ENCODE results near the gene GTF2H2C.
"Not testable (repeated sequence)": the region's sequence is repeated elsewhere in the genome, so short reads cannot be mapped to it uniquely, and the experiment has no call there.

GTF2H2C gene

GRCh38 chr5:69559908-69560330 is at the start of gene GTF2H2C:
Gene GTF2H2C (plus strand): TSS chr5:69560191. CDS start chr5:69565133, 4,942 bp downstream.
- in situ Hi-C loops (cut with HindIII; ENCODE audit: low pct_ligation_motif_present, low pct_unique_long_range_greater_than_20kb, low sequenced_read_pairs): not testable (repeated sequence)
- peak; percentile 75 for DNase-seq

- DNase-seq: no peak
- in situ Hi-C loops (cut with HindIII; ENCODE audit: low pct_ligation_motif_present, low pct_unique_long_range_greater_than_20kb, low sequenced_read_pairs): no loop called here
Measured at GRCh38 chr5:69510694-69511093, 49.3 kb upstream of the GTF2H2C start.

- no peak for DNase-seq
- in situ Hi-C loops (cut with HindIII; ENCODE audit: low pct_ligation_motif_present, low pct_unique_long_range_greater_than_20kb, low sequenced_read_pairs): no loop called here
Measured at GRCh38 chr5:69512740-69513260, 47.2 kb upstream of the GTF2H2C start.

GRCh38 chr5:69515570-69515969 is 44.4 kb upstream of the GTF2H2C start:
- in situ Hi-C loops (cut with HindIII; ENCODE audit: low pct_ligation_motif_present, low pct_unique_long_range_greater_than_20kb, low sequenced_read_pairs): not testable (repeated sequence)

GRCh38 chr5:69516769-69517168 is 43.2 kb upstream of the GTF2H2C start:
- in situ Hi-C loops (cut with HindIII; ENCODE audit: low pct_ligation_motif_present, low pct_unique_long_range_greater_than_20kb, low sequenced_read_pairs): no loop called here
- peak; percentile 3 for DNase-seq

More at GRCh38 chr5:69515570-69515969, 44.4 kb upstream of the GTF2H2C start:
- DNase-seq: not testable (repeated sequence)

GRCh38 chr5:69517763-69518212 is 42.2 kb upstream of the GTF2H2C start:
- in situ Hi-C loops (cut with HindIII; ENCODE audit: low pct_ligation_motif_present, low pct_unique_long_range_greater_than_20kb, low sequenced_read_pairs): no loop called here
- DNase-seq: no peak

- no peak for DNase-seq
- in situ Hi-C loops (cut with HindIII; ENCODE audit: low pct_ligation_motif_present, low pct_unique_long_range_greater_than_20kb, low sequenced_read_pairs): no loop called here
Measured at GRCh38 chr5:69519285-69519684, 40.7 kb upstream of the GTF2H2C start.

- in situ Hi-C loops (cut with HindIII; ENCODE audit: low pct_ligation_motif_present, low pct_unique_long_range_greater_than_20kb, low sequenced_read_pairs): no loop called here
- no peak for DNase-seq
Measured at GRCh38 chr5:69522035-69522434, 38.0 kb upstream of the GTF2H2C start.

GRCh38 chr5:69525490-69525889 is 34.5 kb upstream of the GTF2H2C start:
- in situ Hi-C loops (cut with HindIII; ENCODE audit: low pct_ligation_motif_present, low pct_unique_long_range_greater_than_20kb, low sequenced_read_pairs): no loop called here
- DNase-seq: no peak

- DNase-seq: no peak
- in situ Hi-C loops (cut with HindIII; ENCODE audit: low pct_ligation_motif_present, low pct_unique_long_range_greater_than_20kb, low sequenced_read_pairs): no loop called here
Measured at GRCh38 chr5:69526660-69527059, 33.3 kb upstream of the GTF2H2C start.

- in situ Hi-C loops (cut with HindIII; ENCODE audit: low pct_ligation_motif_present, low pct_unique_long_range_greater_than_20kb, low sequenced_read_pairs): no loop called here
- DNase-seq: no peak
Measured at GRCh38 chr5:69527128-69527770, 32.7 kb upstream of the GTF2H2C start.

GRCh38 chr5:69528035-69528434 is 32.0 kb upstream of the GTF2H2C start:
- in situ Hi-C loops (cut with HindIII; ENCODE audit: low pct_ligation_motif_present, low pct_unique_long_range_greater_than_20kb, low sequenced_read_pairs): no loop called here
- DNase-seq: no peak

- no peak for DNase-seq
- in situ Hi-C loops (cut with HindIII; ENCODE audit: low pct_ligation_motif_present, low pct_unique_long_range_greater_than_20kb, low sequenced_read_pairs): no loop called here
Measured at GRCh38 chr5:69528609-69529008, 31.4 kb upstream of the GTF2H2C start.

GRCh38 chr5:69530561-69531405 is 29.2 kb upstream of the GTF2H2C start:
- DNase-seq: no peak
- in situ Hi-C loops (cut with HindIII; ENCODE audit: low pct_ligation_motif_present, low pct_unique_long_range_greater_than_20kb, low sequenced_read_pairs): no loop called here

- in situ Hi-C loops (cut with HindIII; ENCODE audit: low pct_ligation_motif_present, low pct_unique_long_range_greater_than_20kb, low sequenced_read_pairs): no loop called here
- no peak for DNase-seq
Measured at GRCh38 chr5:69531406-69531801, 28.6 kb upstream of the GTF2H2C start.

GRCh38 chr5:69537911-69538310 is 22.1 kb upstream of the GTF2H2C start:
- in situ Hi-C loops (cut with HindIII; ENCODE audit: low pct_ligation_motif_present, low pct_unique_long_range_greater_than_20kb, low sequenced_read_pairs); DNase-seq: not testable (repeated sequence)

- in situ Hi-C loops (cut with HindIII; ENCODE audit: low pct_ligation_motif_present, low pct_unique_long_range_greater_than_20kb, low sequenced_read_pairs): not testable (repeated sequence)
Measured at GRCh38 chr5:69538735-69539134, 21.3 kb upstream of the GTF2H2C start.

GRCh38 chr5:69541347-69541746 is 18.6 kb upstream of the GTF2H2C start:
- in situ Hi-C loops (cut with HindIII; ENCODE audit: low pct_ligation_motif_present, low pct_unique_long_range_greater_than_20kb, low sequenced_read_pairs): not testable (repeated sequence)

More at GRCh38 chr5:69538735-69539134, 21.3 kb upstream of the GTF2H2C start:
- not testable (repeated sequence) for DNase-seq

GRCh38 chr5:69542838-69543618 is 17.0 kb upstream of the GTF2H2C start:
- DNase-seq; in situ Hi-C loops (cut with HindIII; ENCODE audit: low pct_ligation_motif_present, low pct_unique_long_range_greater_than_20kb, low sequenced_read_pairs): not testable (repeated sequence)

More at GRCh38 chr5:69541347-69541746, 18.6 kb upstream of the GTF2H2C start:
- DNase-seq: not testable (repeated sequence)

Measured in ACHN (cell line).